Right ventricle myocardium inferior (tissue), 1 donor: Measurements from ENCODE around the gene AFF3. TPM values are rescaled to one million over a fixed set of nuclear protein-coding genes. Genes with fewer than 3 reads are reported as not detected.

ENCODE experiments used
- ATAC-seq: fragments of 200-7000 bp; cut with Tn5 transposase; one replicate; pipeline ENCODE4 v1.9.1; 2020; ENCODE audit warnings: mild to moderate bottlenecking, moderate library complexity
- DNase-seq: peaks from one replicate; pipeline ENCODE4 v3.0.0; 2021; ENCODE audit errors: missing footprints
- intact Hi-C: fragments of 100-400 bp; cut with DNase I; formaldehyde crosslinking; loops from one replicate; pipeline ENCODE4 v1.11.0; 2022
- total RNA-seq: library from RNA; stranded (reverse); fragmentation: NEBNext Ultra II Directional; extraction: Animal tissue kit (Norgen Biotek cat#: 25700); gene quantifications from one replicate; pipeline ENCODE4 v1.2.1, GENCODE V29; 2021
- donor health status: DM: no; HTN: yes; CAD: no; lungs with severe emphysema.

The AFF3 gene
- total RNA-seq, 1 donor from 2014 or later, result 6.8 TPM

DNA sequence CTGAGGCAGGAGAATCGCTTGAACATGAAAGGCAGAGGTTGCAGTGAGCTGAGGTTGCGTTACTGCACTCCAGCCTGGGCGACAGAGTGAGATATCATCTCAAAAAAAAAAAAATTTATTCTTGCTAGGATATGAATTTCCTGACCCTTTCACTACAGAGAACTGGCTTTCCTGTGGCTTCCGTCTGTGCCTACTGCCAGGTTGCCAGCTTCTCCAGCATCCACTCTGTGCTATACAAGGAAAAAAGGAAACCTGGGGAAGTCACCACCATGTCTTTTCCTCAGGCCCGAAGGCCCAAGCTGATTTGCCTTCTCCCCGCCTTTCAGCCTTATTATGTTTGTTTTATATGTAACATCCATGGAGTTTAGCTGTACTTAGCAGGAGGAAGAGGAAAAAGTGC, 530.6 kb downstream of the AFF3 start:
- ATAC-seq (no peak), DNase-seq (no peak)

DNA sequence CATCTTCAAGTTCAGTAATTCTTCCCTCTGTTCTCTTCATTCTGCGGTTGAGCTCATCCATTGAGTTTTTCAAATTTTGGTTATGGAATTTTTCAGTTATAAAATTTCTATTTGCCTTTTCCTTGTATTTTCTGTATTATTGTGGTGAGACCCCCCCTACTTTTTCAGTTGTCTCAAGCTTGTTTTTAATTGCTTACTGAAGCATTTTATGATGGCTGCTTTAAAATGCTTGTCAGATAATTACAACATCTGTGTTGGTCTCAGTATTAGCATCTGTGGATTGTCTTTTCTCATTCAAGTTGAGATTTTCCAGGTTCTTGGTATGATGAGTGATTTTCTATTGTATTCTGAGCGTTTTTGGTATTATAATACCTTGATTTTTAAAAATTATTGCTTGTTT, 531.4 kb downstream of the AFF3 start:
- ATAC-seq, result no peak
- intact Hi-C loops, result no loop called here

More for the DNA sequence above, 530.6 kb downstream of the AFF3 start:
- intact Hi-C loops, result no loop called here

DNA sequence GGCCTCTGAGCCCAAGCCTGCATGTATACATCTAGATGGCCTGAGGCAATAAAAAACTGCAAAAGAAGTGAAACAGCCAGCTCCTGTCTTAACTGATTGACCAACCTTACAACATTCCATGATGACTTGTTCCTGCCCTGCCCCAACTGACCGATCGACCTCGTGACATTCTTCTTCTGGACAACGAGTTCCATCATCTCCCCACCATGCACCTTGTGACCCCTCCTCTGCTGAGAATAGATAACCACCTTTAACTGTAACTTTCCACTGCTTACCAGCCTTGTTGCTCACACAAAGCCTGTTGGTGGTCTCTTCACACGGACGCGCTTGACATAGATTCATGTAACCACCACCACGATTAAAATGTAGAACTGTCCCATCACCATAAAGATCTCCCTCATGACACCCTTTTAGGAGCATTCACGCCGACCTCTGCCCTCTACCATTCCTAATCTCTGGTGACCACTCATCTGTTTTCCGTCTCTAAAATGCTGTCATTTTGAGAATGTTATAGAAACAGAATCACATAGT, 532.5 kb downstream of the AFF3 start:
- intact Hi-C loops, result no loop called here
- ATAC-seq (no peak), DNase-seq (no peak)

More for the DNA sequence above, 531.4 kb downstream of the AFF3 start:
- no peak for DNase-seq

DNA sequence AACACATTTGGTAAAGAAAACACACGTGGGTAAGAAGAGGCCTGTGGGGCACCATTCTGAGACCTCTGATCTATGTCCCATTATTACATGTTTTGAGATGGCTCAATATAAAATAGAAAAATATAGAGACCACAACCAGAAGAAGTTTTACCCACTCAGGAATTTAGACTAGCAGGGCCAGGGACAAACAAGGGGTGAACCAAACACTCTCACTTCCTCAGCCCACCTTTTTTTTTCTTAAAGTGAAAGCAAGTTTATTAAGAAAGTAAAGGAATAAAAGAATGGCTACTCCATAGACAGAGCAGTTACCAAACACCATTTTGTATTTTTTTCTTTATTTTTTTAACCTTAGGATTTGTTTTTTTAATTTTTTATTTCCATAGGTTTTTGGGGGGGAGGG, 533.5 kb downstream of the AFF3 start:
- intact Hi-C loops, result no loop called here
- DNase-seq, result no peak
- no peak for ATAC-seq

DNA sequence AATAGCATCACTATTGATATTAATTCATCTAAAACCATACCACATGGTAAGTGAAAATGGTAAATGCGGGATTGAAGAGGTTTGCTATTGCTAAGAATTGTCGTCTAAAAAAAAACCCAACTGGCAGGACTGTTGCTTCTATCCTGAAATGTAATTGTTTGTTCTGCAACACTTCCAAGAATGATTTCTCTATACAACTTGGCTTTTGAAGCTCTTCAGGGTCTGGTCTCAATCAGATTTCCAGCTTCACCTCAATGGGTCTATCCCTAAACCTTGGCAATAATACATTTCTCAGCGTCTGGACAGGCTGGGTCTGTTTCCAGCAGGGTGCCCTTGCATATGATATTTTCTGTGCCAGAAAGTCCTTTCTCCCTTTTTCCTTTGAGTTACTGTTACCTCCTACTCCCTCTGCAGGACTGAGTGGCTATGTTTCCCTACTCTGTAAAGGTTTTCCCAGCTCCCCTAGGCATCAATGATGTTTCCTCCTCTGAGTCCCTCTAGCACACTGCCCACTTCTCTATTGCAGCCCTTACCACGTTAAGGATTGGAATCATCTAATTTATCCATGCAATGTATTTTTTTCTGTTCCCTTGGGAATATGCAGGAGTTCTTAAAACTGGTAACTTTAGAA, 534.4 kb downstream of the AFF3 start:
- DNase-seq (no peak), ATAC-seq (peak; percentile 36)
- intact Hi-C loops, result no loop called here

DNA sequence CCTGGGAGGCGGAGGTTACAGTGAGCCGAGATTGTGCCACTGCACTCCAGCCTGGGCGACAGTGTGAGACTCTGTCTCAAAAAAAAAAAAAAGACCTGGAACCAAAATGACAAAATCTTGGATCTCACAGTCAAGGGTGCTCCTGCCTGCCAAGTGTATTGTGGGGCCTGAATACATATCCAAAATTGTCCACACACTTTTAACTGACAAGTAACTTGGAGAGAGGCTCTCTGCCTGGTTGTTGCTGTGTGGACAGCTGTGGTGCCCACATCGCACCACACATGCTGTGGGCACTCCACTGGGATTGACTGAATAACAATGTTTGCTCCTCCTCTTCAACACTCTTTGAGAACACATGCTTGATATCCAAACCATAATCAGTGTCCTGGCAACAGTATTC, 534.9 kb downstream of the AFF3 start:
- ATAC-seq (peak; percentile 87), DNase-seq (no peak)
- intact Hi-C loops, result no loop called here

DNA sequence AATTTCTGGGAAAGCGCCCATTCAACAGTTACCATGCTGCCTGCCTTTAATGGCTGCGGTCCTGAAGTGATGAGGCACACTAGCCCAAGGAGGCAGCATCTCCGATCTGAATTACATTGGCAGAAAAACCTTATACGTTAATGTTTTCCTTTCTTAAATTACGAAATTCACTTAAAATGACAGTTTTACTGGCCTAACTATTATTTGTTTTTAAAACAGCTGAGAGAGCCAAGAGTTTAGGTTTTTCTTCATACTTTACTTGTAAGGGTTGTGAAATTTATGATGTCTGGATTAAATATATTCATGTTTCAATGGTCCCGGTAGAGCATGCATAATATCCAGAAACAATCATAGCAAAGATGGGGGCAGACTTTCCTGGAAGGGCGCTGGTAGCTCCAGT, 537.4 kb downstream of the AFF3 start:
- ATAC-seq, result no peak
- DNase-seq, result no peak
- intact Hi-C loops, result no loop called here

DNA sequence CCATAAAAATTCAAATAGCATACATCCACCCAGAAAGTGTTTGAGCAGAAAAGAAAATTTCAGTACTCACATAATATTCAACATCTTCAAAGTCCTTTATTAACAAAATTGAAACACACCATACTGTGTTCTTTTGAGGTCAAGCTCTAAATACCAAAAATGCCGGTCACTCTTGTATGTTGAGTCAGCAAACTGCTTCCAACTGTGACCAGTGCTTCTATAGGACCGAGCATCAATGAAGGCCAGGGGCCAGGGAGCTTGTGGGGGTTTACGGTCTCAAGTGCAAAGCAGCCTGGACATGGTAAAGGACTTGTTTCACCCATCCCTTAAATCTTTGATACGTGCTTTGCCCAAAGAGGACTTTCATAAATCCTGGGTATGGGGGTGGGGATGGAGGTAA, 539.9 kb downstream of the AFF3 start:
- no peak for ATAC-seq
- intact Hi-C loops, result no loop called here
- DNase-seq, result no peak

DNA sequence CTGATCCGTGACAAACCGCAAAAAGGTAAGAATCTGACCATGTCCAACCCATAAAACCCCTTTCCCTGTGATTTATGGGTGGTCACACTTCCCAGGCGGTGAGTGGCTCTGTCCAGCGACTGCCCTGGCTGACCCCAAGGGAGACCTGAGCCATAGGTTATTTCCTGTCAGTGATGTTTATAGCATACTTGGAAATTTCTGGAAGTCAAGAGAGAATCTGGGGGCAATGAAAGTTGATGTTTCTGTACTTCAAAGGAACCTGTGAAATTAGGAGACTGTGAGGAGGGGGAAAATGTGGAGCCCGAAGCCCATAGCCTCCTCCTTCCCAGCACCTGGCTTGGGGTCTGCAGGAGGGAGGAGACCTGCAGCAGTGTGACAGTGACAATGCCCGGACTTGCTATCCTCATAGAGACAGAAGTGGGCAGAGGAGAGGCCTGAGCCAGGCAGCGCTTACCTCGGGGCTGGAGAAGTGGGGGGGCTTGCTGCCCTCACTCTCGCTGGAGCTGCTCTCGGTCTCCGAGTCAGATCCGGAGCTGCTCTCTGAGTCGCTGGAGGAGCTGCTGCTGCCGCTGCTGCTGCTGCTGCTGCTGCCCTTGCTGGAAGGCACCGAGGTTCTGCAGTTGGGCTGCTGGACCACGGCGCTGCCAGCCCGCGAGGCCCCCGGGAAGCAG, 541.3 kb downstream of the AFF3 start:
- peak; percentile 16 for ATAC-seq
- intact Hi-C loops, result no loop called here
- no peak for DNase-seq

DNA sequence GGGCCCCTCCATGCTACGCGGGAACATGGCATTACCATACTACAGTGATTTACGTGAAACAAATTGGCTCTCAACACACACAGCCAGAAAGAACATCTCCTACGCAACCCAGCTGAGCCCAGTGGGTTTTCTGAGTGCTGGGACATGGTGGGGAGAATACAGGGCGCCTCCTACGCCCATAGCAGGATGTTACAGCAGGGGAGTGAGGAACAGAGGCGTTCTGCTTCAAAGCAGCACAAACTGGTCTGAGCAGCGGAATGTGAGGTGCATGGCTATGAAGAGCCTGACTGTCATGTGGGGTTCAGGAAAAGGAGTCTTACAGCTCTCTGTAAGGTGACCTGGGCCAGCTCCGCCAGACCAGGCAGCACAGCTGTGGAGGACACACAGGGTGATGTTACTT, 543.9 kb downstream of the AFF3 start:
- no peak for DNase-seq
- no peak for ATAC-seq
- intact Hi-C loops, result no loop called here

DNA sequence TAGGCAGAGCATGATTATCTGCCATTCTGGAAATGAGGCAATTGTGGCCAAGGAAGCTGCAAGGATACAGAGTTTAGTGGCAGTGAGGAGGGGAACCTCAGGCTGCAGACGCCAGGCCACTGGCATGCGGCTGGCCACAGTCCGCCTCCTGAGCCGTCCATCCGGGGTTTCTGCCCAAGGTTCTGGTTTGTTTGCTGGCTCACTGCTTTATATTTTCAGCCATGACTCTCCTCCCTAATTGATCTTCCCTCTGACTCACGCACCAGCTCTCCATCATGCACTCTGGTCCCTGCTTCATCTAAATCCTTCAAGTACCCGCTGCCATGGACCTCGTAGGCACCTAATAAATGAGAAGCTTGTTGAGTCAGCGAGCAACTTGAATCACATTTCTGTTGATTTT, 544.8 kb downstream of the AFF3 start:
- ATAC-seq (no peak), DNase-seq (no peak)
- intact Hi-C loops, result no loop called here

DNA sequence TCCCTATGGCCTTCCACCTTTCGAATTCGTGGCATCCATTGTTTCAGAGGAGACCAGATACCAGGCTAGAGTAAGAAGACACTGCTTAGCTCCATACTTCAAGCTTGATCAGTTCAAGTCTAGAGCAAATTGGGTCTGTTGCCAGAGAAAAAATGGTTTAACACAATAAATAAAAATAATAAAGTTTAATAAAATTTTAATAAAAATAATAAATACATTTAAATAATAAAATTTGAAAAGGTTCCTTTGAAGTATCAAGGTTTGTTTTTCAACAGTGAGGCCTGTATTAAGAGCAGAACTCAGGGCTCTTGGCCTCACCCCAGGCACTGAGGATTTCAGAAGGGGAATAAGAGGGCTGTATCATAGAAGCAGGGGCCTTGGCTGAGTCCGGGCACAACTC, 547.0 kb downstream of the AFF3 start:
- ATAC-seq (no peak), DNase-seq (no peak)
- intact Hi-C loops, result no loop called here

DNA sequence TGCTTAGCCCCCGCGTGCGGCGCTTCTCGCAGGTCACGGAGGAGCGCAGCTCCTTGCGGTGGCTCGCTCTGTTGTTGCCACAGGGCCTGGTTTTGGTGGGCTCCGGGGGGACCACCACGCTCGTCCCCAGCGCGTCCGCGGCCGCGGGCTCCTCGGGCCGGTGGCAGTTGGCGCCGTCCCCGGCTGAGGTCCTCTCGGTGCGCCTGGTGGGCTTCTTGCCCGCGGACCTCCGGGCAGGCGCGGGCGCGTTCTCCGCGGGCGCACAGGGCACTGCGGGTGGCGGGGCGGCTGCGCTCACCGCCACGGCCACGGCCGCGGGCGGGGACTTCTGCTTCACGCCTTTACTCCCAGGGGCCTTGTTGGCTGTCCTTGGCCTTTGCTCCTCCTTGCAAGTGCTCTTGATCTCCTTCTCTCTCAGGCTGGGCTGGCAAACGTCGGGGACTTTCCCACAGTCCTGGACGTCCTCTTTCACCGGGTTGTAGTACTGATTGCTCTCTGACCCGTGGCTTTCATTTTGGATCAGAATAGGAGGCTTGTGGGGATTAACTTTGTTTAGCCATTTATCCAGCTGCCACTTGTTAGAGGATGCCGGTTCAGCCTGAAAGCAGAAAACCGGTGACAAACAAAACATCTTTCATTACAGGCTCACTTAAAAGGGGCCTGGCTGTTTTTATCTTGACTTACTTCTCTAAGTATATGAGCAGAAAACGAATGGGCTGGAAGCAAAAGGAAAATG, 548.5 kb downstream of the AFF3 start:
- no peak for DNase-seq
- intact Hi-C loops, result no loop called here
- ATAC-seq, result no peak

DNA sequence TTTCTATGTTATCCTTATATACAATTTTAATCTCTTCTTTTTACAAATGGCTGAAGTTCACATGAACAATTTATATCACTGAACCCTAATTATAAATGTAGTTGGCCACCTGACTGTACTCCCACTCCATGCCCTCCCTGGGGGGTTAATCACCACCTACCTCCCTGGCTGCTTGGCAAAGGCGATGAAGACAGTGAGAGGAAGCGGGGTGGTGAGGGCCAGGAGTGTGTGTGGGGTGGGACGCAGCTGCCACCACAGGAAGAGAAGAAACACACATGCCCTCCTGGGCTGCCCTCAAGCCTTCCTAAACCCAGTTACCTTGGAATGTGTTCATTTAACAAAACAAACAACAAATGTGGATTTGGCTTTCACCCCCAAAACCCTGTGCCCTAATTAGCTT, 565.6 kb downstream of the AFF3 start:
- no peak for DNase-seq
- intact Hi-C loops, result no loop called here
- no peak for ATAC-seq

DNA sequence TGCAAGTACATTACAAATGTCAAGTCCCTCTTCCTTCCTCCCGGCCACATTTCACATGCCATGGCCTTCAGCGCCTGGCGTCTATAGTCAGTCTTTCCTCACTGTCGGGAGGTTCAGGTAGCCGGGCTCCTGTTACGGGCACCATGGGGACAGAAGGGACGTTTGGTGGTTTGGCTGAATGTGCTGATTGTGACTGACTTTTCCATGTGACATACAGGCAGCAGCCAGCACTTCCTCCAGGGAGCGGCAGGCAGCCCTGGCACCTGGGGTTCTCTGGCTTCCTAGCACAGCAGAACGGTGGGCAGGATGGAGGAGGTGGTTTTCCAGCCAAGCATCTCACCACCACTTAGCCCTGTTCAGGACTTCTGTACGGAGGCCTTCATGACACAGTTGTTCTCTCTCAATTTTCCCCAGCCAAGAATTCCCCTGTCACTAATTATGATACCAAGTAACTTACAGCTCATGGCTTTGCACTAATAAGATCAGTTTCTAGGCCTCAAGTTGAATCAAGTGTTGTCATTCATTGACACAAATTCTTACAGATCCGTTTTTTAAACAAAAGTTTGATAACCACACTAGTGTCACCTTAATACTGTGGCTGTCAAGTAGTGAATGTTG, 568.6 kb downstream of the AFF3 start:
- ATAC-seq, result no peak

DNA sequence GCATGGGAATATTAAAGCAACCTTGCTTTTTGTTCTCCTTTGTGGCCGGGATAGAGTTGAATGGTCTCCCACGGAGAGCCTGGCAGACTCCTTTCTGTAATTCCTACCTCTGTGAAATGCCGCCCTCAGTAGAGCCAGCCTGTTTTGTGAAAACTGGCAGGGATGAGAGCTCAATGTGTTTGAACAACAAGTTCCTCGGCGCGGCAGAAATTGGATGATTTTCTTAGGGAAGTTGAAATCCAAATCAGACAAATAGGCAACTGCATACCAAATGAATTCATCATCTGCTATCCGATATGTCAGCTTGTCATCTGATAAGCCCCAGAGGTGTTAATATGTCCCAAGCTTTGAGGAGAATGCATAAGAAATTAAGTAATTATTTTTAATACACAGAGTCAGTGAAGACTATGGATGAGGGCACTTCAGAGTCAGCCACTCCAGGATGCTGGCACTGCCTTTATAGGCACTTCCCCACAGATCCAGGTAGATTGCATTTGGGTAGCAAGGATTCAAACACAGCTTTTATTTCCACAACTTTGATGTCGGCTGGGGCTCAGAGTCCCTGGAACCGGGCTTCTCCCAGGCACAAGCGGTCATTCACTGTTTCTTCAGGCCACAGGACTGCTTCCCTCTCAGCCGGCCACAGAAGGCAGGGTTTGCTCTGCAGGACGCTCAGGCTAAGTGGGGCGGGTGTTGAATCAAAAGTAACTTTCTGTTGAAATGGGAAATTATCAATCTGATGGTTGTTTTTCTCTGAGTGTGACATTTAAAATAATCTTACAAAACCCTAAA, 569.8 kb downstream of the AFF3 start:
- ATAC-seq (no peak), DNase-seq (no peak)
- intact Hi-C loops, result no loop called here

More for the DNA sequence above, 568.6 kb downstream of the AFF3 start:
- intact Hi-C loops, result no loop called here
- no peak for DNase-seq

DNA sequence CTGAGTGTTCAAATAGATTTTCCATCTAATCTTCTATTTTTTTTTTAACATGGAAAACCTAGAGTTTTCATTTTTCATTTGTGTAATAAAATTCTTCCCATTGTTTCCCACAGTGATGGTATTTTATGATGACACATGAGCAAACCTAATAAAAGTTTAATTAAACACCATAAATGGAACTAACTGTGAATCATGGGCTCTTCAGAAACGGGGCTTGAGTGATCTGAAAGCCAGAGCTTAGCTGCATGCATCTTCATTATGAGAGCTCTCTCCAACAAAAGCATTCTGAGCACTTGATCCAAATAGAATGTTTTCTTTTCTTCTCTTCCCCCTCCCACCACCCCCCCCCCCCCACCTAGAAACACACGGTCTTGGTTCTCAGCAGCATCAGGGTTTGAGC, 570.4 kb downstream of the AFF3 start:
- ATAC-seq, result no peak
- DNase-seq, result no peak
- intact Hi-C loops, result no loop called here

DNA sequence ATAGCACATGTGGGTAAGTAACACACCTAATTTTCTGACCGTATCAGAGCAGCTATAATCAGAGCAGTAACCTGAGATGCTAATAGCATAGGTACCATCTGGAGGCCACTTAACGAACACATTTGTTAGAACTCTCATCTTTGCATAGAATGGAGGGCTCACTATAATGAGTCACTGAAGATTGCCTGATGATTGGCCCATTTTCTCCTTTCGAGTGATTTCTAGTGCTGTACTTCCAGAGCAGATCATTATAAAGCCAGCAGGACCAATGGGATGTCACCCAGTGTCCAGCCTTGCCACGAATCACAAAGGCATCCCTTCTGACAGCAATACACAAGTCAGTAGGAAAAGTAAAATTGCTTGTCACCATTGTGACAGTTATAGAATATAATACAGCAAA, 570.9 kb downstream of the AFF3 start:
- ATAC-seq, result no peak
- no peak for DNase-seq
- intact Hi-C loops, result no loop called here

DNA sequence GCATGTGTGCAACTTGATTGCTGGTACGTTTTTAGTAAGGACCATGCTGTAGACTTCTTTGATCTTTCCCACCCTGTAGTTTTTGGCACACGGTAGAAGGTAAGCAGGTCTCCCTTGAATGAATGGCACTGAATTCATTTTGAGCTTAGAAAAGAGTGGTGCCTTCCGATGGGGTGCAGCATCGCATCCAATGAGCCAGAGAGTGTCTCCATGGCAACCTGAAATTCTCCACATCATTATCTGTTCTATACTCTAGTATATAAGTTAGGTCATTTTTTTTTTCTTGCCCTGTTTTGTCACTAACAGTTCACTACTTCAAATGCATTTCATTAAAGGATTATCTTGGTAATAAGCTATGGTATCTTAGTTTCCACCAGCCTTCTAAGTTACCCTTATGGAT, 571.4 kb downstream of the AFF3 start:
- intact Hi-C loops, result no loop called here
- no peak for DNase-seq
- ATAC-seq, result no peak
